ENCODE measurements around the gene CHID1. TPM values are rescaled to one million over a fixed set of nuclear protein-coding genes. Genes with fewer than 3 reads are reported as not detected.

Gene CHID1
- total and polyA plus RNA-seq, 2 of the 8 experiments (the other 6 are each of a cell fraction or from before 2014, with no cell fraction given), result 81.2 to 88.5 TPM

GRCh38 chr11:863023-863909 lies 47.3 kb downstream of the CHID1 start:
- peak overlapping the region; percentile 79 for H4K91ac ChIP-seq (replicated peaks; ENCODE audit: insufficient read length, low read length)
- H3K56ac ChIP-seq (replicated peaks; ENCODE audit: insufficient read length, low read depth, low read length), result no peak overlapping the region
- H2BK15ac ChIP-seq (ENCODE audit: low read length), result 0 out of 2 replicates have a peak overlapping the region, but pooled peaks have one; percentile 46
- H3K79me2 ChIP-seq (ENCODE audit: control insufficient read depth in 1 of 2, insufficient read depth in 2 of 2, low read length in 2 of 2), result no peaks in the 10 kb centered on the region
- no peak overlapping the region for H3K14ac ChIP-seq (ENCODE audit: insufficient read length)
- no peak overlapping the region for H3K23ac ChIP-seq (ENCODE audit: insufficient read length)
- peak overlapping the region in 3 of 4 experiments; percentile 20 to 45 (median 30); a peak in 2 of 7 replicates for H3K9ac ChIP-seq (replicated peaks in 1 of 4; ENCODE audit: extremely low read depth in 1 of 4, low read depth in 3 of 4, low read length in 3 of 4)
- H3K9me3 ChIP-seq (ENCODE audit: insufficient read depth in 2 of 2, low read depth in 1 of 2, low read length in 1 of 2), result no peaks in the 10 kb centered on the region
- TF ChIP-seq POLR2AphosphoS5 (IDR thresholded peaks at IDR 0.05; ENCODE audit: low read depth, low read length), result peak; percentile 42; the same call in 1 of the 2 replicates
- TF ChIP-seq BRCA1 (IDR thresholded peaks at IDR 0.05; ENCODE audit: low read depth, low read length), result no peak
- TF ChIP-seq MAX (IDR thresholded peaks at IDR 0.05), result 0 out of 2 replicates have a peak, but pooled peaks have one; percentile 19
- peak overlapping the region; percentile 15 for H4K5ac ChIP-seq (ENCODE audit: insufficient read length, low read depth, low read length)
- H3K4me1 ChIP-seq (replicated peaks in 1 of 4; ENCODE audit: control insufficient read depth in 3 of 4, insufficient read depth in 4 of 4, low read length in 3 of 4), result peaks cover 0 to 31% (median 25%) of the 10 kb centered on the region in 4 experiments; a peak in 6 of 7 replicates
- H3K4ac ChIP-seq (replicated peaks; ENCODE audit: insufficient read length, low read depth, low read length), result peak overlapping the region; percentile 29
- no peak overlapping the region for H2BK20ac ChIP-seq (ENCODE audit: low read length)
- FAIRE-seq (no peak), DNase-seq (ENCODE audit: low read depth in 1 of 2, low spot score in 2 of 2) (peak in 1 of 2 experiments; percentile 65)
- ChIA-PET POLR2A (ENCODE audit: partially characterized antibody) (interaction anchor here (0.6 to 13.8 kb wide), 9 partner anchors 10 to 177 kb away, joined by 3 to 234 read pairs (median 4); partner anchors contain the start of genes CD151, POLR2L and TSPAN4), CTCF (ENCODE audit: partially characterized antibody) (interaction anchor here (1.0 to 10.5 kb wide), 6 partner anchors 12 to 192 kb away, joined by 3 to 74 read pairs (median 5); partner anchors contain the start of gene TSPAN4)
- H3K18ac ChIP-seq (ENCODE audit: extremely low read depth, low read length), result no peak overlapping the region; the same call in 1 of the 2 replicates
- H2BK120ac ChIP-seq (replicated peaks; ENCODE audit: low read depth, low read length), result no peak overlapping the region
- WGBS, 2 experiments (ENCODE audit: extremely low coverage in 1 of 2, insufficient coverage in 1 of 2, insufficient read length in 1 of 2, insufficient replicate concordance in 2 of 2, low coverage in 1 of 2, low lambda C conversion rate in 2 of 2, missing lambda C conversion rate in 1 of 2), result 72% methylated on average over 24 of the region's 24 CpGs; no CpG with 5 or more reads in 1 of the 2 experiments
- H2BK12ac ChIP-seq (ENCODE audit: low read depth, low read length), result 0 out of 2 replicates have a peak overlapping the region, but pooled peaks have one; percentile 17
- H4K20me1 ChIP-seq (replicated peaks in 1 of 2; ENCODE audit: control insufficient read depth in 1 of 2, insufficient read depth in 2 of 2, low read length in 2 of 2), result peaks cover 3 to 43% of the 10 kb centered on the region in 2 experiments
- no peaks in the 10 kb centered on the region for H3K23me2 ChIP-seq (ENCODE audit: low read depth, low read length)
- H3K4me3 ChIP-seq (ENCODE audit: extremely low read depth in 1 of 4, insufficient read depth in 2 of 4, low read depth in 3 of 4, low read length in 4 of 4), result peak overlapping the region in 1 of 4 experiments; percentile 22; a peak in 2 of 8 replicates
- H2AFZ ChIP-seq (ENCODE audit: low read length), result no peak overlapping the region
- no peak overlapping the region for H2BK5ac ChIP-seq (ENCODE audit: low read depth, low read length)
- H4K8ac ChIP-seq (ENCODE audit: extremely low read depth, insufficient read depth, low read length), result peak overlapping the region; percentile 62; the same call in 1 of the 2 replicates
- H3K79me1 ChIP-seq (ENCODE audit: low read depth, low read length), result peaks cover 3% of the 10 kb centered on the region
- no peaks in the 10 kb centered on the region; a peak in 1 of 7 replicates for H3K27me3 ChIP-seq (replicated peaks in 1 of 4; ENCODE audit: control insufficient read depth in 3 of 4, extremely low read depth in 1 of 4, insufficient read depth in 3 of 4, low read length in 3 of 4)
- H3K27ac ChIP-seq (ENCODE audit: low read depth, low read length), result peak overlapping the region; percentile 81
- peak overlapping the region; percentile 24 to 36; a peak in 3 of 4 replicates for H3K4me2 ChIP-seq (ENCODE audit: insufficient read depth in 1 of 2, low read depth in 2 of 2, low read length in 2 of 2)
- H3K36me3 ChIP-seq (ENCODE audit: control insufficient read depth in 2 of 4, insufficient read depth in 4 of 4, low read length in 3 of 4), result peaks cover 0 to 4% (median 0%) of the 10 kb centered on the region in 4 experiments; a peak in 3 of 8 replicates
- no peak overlapping the region for H2AK5ac ChIP-seq (ENCODE audit: low read depth, low read length)
